ENCODE data around the gene FBXL17. TPM values are rescaled to one million over a fixed set of nuclear protein-coding genes. Genes with fewer than 3 reads are reported as not detected.

Gene FBXL17
- total RNA-seq, 8 experiments from 2014 or later = 14.5 to 30.0 (median 26.6) TPM

DNA sequence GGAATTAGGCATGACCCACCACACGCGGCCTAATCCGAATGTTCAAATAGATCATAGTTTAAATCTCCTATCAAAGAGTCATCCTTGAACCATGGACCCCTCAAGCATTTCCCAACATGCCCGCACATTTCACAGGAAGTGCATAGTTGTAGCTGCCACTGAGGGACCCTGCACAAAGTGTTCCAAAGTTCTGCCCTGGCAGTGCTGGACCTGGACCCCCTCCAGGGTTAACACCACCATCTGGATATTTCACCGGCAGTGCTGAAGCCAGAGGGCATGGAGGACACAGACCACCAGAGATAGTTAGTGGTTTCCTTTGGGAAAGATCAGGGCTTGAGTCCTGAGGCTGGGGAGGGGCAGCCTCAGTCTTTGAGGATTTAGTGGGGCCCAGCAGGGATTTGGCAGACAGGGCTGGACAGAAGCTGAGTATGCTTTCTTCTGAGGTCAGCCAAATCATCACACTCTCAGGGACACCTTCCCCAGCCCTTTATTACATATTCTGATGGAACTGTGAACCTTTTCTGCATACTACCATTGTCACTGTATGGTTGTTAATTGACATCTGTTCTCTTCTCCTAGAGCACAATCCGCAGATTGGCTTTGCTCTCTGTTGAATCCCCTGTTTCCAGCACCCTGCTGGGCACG, 567.6 kb downstream of the FBXL17 start:
- WGBS, 10 experiments = 83 to 100% (median 94%) methylated on average over 1 to 6 of the region's 7 CpGs; no CpG with 5 or more reads in 2 of the 10 experiments
- no peak overlapping the region for H3K4me3 ChIP-seq
- in situ Hi-C loops (cut with MboI; ENCODE audit: low pct_unique_long_range_greater_than_20kb in 2 of 9, low sequenced_read_pairs in 9 of 9, unreplicated experiment in 9 of 9) = no loop called here
- peaks cover 4 to 11% of the 10 kb centered on the region in 2 donors for H3K4me1 ChIP-seq (replicated peaks in 1 of 2)
- no peak overlapping the region for H3K27ac ChIP-seq
- peak in 2 of 8 experiments; percentile 55 to 69 for ATAC-seq (replicated peaks in 6 of 8)

DNA sequence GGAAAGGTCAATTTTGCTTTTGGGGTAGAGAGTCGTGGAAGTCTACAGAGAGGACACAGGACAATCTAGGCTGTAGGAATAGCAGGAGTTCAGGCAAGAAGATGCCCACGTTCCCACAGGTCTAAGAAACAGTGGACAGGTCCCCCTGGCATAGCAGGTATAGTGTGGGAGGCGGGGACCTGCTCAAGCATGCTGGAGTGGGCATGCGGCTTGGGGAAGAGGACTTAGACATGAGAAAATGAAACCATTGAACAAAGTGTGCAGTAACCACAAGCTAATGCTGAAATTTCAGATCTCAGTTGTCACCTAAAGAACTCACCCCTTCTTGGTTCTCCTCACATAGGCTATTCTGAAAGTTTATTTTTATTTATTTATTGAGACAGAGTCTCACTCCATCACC, 568.3 kb downstream of the FBXL17 start:
- Histone ChIP-seq H3K27ac (no peak overlapping the region), H3K4me3 (no peak overlapping the region), H3K4me1 (replicated peaks in 1 of 2) (peaks cover 12 to 18% of the 10 kb centered on the region in 2 donors)
- ATAC-seq (replicated peaks in 6 of 8) = no peak
- in situ Hi-C loops (cut with MboI; ENCODE audit: low pct_unique_long_range_greater_than_20kb in 2 of 9, low sequenced_read_pairs in 9 of 9, unreplicated experiment in 9 of 9) = no loop called here
- 44 to 100% (median 92%) methylated on average over 1 to 4 of the region's 4 CpGs; no CpG with 5 or more reads in 3 of the 10 experiments for WGBS, 10 experiments

DNA sequence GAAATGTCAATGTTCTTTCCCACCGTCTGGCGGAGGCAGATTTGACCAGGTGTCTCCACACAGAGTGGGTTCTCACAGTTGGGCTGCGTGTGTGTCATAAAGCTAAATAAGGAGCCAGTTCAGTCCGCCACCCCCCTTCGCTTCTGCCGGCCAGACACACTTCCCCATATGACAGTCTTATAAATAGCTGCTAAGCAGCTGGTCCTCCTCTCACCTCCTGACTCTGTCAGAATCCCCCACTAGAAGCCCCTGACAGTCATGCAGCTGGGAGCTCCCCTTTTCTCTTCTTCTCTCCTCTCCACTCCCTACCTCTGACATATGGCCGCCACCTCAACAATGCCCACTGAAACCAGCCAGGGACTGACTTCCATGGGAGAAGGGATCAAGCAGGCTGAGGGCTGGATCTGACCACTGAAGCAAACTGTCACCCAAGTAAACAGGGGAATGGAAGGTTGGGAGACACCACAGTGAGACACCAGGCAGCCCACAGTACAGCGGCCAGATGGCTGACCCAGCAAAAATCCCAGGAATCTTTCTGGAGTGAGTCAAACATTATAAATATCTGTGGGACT, 569.2 kb downstream of the FBXL17 start:
- in situ Hi-C loops (cut with MboI; ENCODE audit: low pct_unique_long_range_greater_than_20kb in 2 of 9, low sequenced_read_pairs in 9 of 9, unreplicated experiment in 9 of 9) = no loop called here
- no peak overlapping the region for H3K27ac ChIP-seq
- H3K4me1 ChIP-seq (replicated peaks in 1 of 2) = peaks cover 20 to 25% of the 10 kb centered on the region in 2 donors
- no peak overlapping the region for H3K4me3 ChIP-seq
- peak in 3 of 8 experiments; percentile 70 to 80 (median 75) for ATAC-seq (replicated peaks in 6 of 8)
- WGBS, 10 experiments = 65 to 100% (median 86%) methylated on average over 1 to 7 of the region's 8 CpGs; no CpG with 5 or more reads in 2 of the 10 experiments

DNA sequence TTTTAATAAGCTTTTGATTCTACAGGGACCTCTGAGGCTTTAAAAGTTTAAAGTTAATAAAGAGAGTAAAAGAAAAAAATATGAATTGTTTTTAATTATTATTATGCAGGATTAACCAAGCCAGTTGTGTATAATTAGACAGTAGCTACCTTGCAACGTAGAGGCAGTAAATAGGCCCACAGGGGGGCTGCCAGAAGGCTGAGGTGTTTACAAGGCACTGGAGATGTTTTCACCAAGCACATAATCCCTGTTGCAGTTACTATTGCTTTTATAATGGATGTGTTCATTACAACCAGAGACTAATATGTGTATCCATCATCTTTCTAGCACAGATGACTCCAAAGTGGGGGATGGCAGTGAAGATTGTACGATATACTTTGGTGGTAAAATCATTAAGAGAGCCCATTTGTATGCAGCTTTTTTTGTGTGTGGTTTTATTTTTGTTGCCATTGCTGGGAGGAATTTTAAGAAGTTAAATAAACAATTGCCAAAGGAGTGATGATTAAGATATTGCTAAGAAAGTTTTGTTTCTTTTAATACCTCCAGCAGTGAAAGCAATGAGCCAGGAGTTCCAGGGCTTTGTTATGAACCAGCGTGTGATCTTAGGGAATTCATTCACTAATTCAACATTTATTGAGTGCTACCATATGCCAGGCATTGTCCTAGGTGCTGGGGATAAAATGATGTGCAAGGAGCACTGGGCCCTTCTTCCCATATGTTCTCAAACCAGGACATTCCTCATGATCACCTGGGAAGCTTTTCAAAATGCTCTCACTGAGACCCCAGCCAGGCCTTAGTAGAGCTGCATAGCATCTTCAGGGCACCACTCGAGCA, 572.5 kb downstream of the FBXL17 start:
- Histone ChIP-seq H3K27ac (no peak overlapping the region), H3K4me3 (no peak overlapping the region), H3K4me1 (replicated peaks in 1 of 2) (peaks cover 26 to 36% of the 10 kb centered on the region in 2 donors)
- in situ Hi-C loops (cut with MboI; ENCODE audit: low pct_unique_long_range_greater_than_20kb in 2 of 9, low sequenced_read_pairs in 9 of 9, unreplicated experiment in 9 of 9) = no loop called here
- WGBS, 10 experiments = 17 to 82% (median 47%) methylated on average over 2 to 4 of the region's 4 CpGs; no CpG with 5 or more reads in 1 of the 10 experiments
- ATAC-seq (replicated peaks in 6 of 8) = no peak
